Measurements from ENCODE around the gene SYTL2. TPM values are rescaled to one million over a fixed set of nuclear protein-coding genes. Genes with fewer than 3 reads are reported as not detected.
A peak's percentile ranks its signal among the peaks of the same experiment; 100 is the strongest.

Gene SYTL2
- polyA plus RNA-seq, 1 experiment: 43.5 TPM

- no peaks in the 10 kb centered on the region; the same call in 1 of the 2 replicates for H3K36me3 ChIP-seq (ENCODE audit: control insufficient read depth, insufficient read depth, low read length)
- H3K27me3 ChIP-seq (ENCODE audit: control insufficient read depth, insufficient read depth, low read length): no peaks in the 10 kb centered on the region
- DNase-seq (ENCODE audit: low read depth): peak; percentile 78
- TF ChIP-seq CTCF (IDR thresholded peaks at IDR 0.05; ENCODE audit: insufficient read depth, low read depth, low read length): no peak
- CTCF ChIA-PET: interaction anchor here (1.3 kb wide), 1 partner anchor 45 kb away, joined by 4 read pairs; no protein-coding TSS in a partner anchor
- POLR2A ChIA-PET: no interaction called here
- no peak overlapping the region for H3K4me3 ChIP-seq (ENCODE audit: low read depth, low read length)
Observed at GRCh38 chr11:85759915-85760314, 51.0 kb downstream of the SYTL2 start.

- Histone ChIP-seq H3K27me3 (ENCODE audit: control insufficient read depth, insufficient read depth, low read length) (no peaks in the 10 kb centered on the region), H3K4me3 (ENCODE audit: low read depth, low read length) (no peak overlapping the region), H3K36me3 (ENCODE audit: control insufficient read depth, insufficient read depth, low read length) (no peaks in the 10 kb centered on the region; the same call in 1 of the 2 replicates)
- TF ChIP-seq CTCF (IDR thresholded peaks at IDR 0.05; ENCODE audit: insufficient read depth, low read depth, low read length): no peak
- POLR2A ChIA-PET: no interaction called here
- CTCF ChIA-PET: interaction anchor here (1.4 kb wide), 1 partner anchor 11 kb away, joined by 3 read pairs; no protein-coding TSS in a partner anchor
- no peak for DNase-seq (ENCODE audit: low read depth)
Observed at GRCh38 chr11:85758480-85759039, 52.4 kb downstream of the SYTL2 start.

DNA sequence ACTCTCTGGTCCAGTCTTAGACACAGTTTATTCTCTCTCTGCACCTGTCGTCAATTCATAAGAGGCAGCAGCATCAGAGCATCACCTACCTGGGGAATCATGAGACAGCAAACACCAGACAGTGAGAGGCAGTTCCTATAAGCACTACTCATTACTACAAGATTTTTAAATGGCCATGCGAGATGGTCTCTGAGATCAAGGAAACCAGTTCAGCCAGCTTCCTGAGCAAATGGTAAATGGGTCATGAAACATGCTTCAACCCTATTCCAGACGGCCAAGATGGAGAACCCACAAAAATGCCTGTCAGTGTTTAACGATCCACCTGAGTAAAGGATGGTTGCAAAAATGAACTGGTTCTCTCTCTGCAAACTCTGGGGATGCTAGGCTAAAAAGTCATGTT is 52.9 kb downstream of the SYTL2 start:
- no peaks in the 10 kb centered on the region for H3K27me3 ChIP-seq (ENCODE audit: control insufficient read depth, insufficient read depth, low read length)
- CTCF ChIA-PET: no interaction called here
- no peak for DNase-seq (ENCODE audit: low read depth)

DNA sequence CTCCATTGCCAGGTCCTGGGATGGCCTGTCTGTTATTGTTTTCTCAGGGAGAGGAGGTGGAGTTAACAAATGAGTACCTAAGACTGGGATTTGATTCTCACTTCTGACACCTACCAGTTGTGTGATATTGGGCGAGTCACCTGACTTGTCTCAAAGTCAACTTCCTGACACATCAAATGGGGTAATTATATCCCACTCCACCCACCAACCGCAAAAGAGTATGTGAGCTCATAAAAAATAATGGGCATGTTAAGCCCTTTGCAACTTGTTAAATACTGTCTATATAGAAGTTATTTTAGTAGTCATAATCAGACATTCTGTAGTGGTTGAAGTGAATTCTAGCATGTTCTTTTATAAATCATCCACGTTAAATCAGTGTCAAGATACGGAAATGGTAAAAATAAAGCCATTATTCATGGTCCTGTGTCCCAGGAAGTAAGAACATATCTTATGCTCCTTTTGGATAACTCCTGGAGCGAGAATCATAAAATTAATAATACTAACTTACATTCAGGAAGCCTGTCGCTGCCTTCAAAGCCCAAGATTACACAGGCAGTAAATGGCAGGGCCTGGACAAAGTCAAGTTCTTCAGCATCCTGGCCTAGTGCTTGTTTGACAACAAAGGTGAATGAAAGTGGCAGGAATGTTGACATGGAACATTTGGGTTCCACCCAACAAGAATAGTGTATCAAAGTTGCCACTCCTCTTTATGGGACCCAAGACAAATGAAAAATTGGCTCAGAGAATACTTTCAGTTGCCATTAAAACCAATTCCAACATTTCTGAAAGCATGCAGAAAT is 54.3 kb downstream of the SYTL2 start:
- Histone ChIP-seq H3K36me3 (ENCODE audit: control insufficient read depth, insufficient read depth, low read length) (no peaks in the 10 kb centered on the region; the same call in 1 of the 2 replicates), H3K4me3 (ENCODE audit: low read depth, low read length) (no peak overlapping the region), H3K27me3 (ENCODE audit: control insufficient read depth, insufficient read depth, low read length) (no peaks in the 10 kb centered on the region)
- ChIA-PET POLR2A (no interaction called here), CTCF (interaction anchor here (0.6 to 1.3 kb wide), 2 partner anchors 53 to 136 kb away, joined by 3 to 4 read pairs; no protein-coding TSS in a partner anchor)
- no peak for TF ChIP-seq CTCF (IDR thresholded peaks at IDR 0.05; ENCODE audit: insufficient read depth, low read depth, low read length)
- DNase-seq (ENCODE audit: low read depth): no peak

More for the DNA sequence above, 52.9 kb downstream of the SYTL2 start:
- TF ChIP-seq CTCF (IDR thresholded peaks at IDR 0.05; ENCODE audit: insufficient read depth, low read depth, low read length): no peak
- Histone ChIP-seq H3K4me3 (ENCODE audit: low read depth, low read length) (no peak overlapping the region), H3K36me3 (ENCODE audit: control insufficient read depth, insufficient read depth, low read length) (no peaks in the 10 kb centered on the region; the same call in 1 of the 2 replicates)
- POLR2A ChIA-PET: interaction anchor here (0.6 kb wide), 1 partner anchor 903 kb away, joined by 4 read pairs; no protein-coding TSS in a partner anchor

- CTCF ChIA-PET: interaction anchor here (1.3 kb wide), 1 partner anchor 54 kb away, joined by 3 read pairs; no protein-coding TSS in a partner anchor
- H3K4me3 ChIP-seq (ENCODE audit: low read depth, low read length): no peak overlapping the region
- H3K27me3 ChIP-seq (ENCODE audit: control insufficient read depth, insufficient read depth, low read length): no peaks in the 10 kb centered on the region
- no peaks in the 10 kb centered on the region; the same call in 1 of the 2 replicates for H3K36me3 ChIP-seq (ENCODE audit: control insufficient read depth, insufficient read depth, low read length)
- no peak for DNase-seq (ENCODE audit: low read depth)
- POLR2A ChIA-PET: no interaction called here
- no peak for TF ChIP-seq CTCF (IDR thresholded peaks at IDR 0.05; ENCODE audit: insufficient read depth, low read depth, low read length)
Observed at GRCh38 chr11:85755701-85756100, 55.2 kb downstream of the SYTL2 start.
